GM18861 (cell line): ENCODE results near the gene KRTAP5-6.

Source experiments
- ATAC-seq: cut with Tn5 transposase; IDR thresholded peaks from one replicate; pipeline ENCODE4 v1.9.1; 2021; ENCODE audit not compliant: unreplicated experiment

Gene KRTAP5-6

DNA sequence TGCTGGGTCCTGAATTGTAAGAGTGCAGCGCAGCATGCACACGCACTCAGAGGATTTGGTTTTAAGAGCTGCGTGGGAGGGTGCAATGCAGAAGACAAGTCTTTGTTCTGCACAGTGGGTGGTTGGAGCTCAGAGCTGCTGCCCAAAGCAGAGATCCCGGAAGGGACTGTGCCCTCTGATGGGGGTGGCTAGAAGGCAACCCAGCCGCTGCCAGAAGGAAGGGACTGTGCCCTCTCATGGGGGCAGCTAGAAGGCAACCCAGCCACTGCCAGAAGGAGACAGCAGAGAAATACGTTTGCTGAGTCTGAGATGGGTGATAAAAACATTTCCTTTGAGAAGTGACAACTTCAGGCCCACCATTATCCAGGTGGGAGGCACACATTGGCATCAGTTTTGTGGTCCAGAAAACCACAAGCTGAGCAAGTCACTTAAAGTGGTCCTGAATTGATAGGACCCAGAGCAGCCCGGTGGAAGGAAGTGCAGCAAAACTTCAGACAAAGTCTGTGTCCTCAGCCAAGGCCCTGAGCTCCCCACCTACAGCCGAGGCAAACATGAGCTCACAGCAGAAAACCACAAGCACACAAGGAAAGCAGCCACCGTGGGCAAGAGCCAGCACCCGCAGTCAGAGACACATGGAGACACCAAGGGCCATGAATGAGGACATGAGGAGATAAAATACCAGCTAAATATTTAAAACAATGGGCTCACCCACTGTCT lies 4.3 kb downstream of the KRTAP5-6 start:
- ATAC-seq, result no peak

DNA sequence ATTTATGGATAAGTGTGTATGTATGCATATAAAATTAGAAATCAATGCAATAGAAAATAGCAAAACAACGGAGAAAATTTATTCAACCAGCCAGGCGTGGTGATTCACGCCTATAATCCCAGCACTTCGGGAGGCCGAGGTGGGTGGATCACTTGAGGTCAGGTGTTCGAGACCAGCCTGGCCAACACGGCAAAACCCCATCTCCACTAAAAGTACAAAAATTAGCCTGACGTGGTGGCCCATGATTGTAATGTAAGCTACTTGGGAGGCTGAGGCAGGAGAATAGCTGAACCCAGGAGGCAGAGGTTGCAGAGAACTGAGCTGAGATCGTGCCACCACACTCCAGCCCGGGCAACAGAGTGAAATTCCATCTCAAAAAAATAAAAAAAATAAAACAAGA lies 5.5 kb downstream of the KRTAP5-6 start:
- ATAC-seq, result no peak

DNA sequence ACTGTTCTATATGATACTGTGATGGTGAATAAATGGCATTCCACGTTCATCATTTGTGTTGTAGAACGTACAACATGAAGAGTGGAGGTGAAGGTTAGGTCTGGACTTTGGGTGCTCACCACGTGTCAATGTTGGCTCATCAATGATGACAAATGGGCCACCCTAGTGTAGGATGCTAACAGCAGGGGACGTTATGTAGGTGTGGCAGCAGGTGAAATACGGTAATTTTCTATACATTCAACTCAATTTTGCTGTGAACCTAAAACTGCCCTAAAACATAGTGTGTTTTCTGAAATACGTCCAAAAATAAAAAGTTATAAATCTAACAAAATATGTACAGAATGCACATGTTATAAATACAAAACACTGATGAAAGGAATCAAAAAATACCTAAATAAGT lies 6.2 kb downstream of the KRTAP5-6 start:
- no peak for ATAC-seq

DNA sequence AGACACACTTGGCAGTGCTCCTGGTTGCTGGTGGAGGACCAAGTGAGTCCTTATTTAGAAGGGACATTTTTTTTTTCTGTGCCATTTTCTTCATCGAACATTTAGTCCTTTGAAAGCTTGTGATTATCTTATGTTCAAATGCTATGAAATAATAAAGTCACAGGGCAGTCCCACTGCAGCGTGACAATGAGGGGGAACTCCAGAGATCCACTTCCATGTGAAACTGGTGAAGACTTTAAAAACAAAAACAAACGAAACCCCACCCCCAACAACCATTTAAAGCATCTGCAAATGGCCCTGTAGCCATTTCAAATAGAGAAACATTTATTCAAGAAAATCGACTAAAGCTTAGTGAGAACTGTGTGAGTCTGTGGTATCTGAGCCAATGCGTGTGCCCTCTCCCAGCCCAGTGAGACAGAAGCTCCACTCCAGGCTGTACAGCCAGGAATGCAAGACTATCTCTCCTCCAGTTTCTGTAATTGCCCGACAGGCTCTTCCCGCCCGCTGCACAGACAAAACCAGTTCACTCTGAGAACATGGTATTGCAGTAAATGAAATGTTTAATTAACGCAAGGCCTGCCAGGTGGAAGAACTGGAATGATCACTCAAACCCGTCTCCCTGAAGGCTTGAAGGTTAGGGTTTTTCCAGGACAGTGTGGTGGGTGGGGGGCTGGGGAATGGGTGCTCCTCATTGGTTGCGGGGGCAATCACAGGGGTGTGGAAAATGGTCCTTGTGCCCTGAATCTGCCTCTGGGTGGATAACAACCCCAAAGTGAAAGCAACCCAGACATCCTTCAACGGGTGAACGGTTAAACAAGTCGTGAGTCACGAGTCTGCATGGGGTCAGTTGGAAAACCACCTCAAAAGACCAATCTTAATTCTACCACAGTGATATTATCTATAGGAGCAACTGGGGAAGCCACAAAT lies 8.4 kb downstream of the KRTAP5-6 start:
- ATAC-seq, result no peak

DNA sequence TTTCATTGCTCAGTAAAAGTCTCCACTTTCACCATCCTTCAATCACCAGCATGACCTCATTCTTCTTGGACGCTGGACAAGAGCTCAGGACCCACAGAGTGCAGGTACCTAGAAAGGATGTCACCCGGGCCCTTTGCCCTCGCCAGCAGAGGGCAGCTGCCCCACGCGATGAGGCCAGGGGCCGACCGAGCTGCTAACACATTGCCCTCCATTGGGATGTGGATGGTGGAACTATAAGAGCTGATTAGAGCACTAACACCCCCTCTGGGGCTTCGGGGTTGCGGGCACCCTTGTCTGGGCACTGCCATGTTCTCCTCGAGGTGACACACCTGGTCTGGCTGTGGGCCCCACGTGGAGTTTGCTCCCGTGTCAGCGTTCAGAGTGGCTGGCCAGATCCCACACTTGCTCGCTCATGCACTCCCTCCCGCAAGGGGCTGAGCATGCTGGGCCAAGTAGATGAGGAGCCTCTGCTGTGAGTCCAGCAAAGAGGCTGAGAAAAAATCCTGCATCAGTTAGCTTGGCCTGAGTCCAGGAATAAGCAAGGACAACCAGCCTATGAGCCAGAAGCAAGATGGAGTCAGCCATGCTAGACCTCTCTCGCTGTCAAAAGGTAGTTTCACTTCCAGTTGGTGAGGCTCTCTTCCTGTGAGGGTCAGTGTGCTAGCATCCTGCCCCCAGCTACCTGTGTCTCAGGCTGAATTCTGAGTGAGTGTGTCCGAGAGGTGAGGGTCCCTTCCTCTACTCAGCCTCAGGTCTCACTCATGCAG lies 9.8 kb downstream of the KRTAP5-6 start:
- no peak for ATAC-seq

DNA sequence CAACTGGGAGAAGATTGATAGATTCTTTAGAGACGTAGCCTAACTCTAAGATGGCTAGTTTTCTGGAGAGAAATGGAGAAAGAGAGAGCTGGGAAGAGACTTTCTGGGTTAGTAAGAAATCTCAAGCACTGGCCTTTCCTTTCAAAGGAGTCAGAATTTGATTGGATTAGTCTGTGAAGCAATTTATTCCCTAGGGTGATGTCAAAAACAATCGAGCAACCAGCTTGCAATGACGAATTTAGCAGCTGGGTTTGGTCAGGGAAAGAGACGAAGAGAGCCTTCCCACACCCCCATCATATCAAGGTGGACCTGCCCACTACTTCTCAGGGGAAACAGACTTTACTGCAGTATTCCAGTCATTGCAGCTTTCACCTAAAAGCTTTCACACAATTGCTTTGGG lies 10.8 kb downstream of the KRTAP5-6 start:
- ATAC-seq, result no peak

DNA sequence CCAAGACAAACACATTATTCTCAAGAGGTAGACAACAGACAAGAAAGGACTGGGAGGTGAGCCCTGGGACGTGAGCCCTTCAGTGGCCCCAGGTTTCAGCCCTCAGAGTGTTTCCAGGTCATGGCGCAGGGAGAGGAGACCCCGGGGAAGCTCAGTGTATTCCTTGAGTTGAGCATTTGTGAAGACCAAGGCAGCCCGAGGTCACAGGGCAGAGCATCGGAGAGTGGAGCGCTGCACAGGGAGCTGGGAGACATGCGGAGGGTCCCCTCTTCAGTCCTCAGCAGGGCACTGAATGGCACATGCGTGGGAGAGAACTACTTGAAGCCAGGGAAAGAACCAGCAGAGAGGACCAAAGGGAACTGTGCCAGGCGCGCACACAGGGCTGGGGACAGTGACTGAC lies 11.7 kb downstream of the KRTAP5-6 start:
- no peak for ATAC-seq

DNA sequence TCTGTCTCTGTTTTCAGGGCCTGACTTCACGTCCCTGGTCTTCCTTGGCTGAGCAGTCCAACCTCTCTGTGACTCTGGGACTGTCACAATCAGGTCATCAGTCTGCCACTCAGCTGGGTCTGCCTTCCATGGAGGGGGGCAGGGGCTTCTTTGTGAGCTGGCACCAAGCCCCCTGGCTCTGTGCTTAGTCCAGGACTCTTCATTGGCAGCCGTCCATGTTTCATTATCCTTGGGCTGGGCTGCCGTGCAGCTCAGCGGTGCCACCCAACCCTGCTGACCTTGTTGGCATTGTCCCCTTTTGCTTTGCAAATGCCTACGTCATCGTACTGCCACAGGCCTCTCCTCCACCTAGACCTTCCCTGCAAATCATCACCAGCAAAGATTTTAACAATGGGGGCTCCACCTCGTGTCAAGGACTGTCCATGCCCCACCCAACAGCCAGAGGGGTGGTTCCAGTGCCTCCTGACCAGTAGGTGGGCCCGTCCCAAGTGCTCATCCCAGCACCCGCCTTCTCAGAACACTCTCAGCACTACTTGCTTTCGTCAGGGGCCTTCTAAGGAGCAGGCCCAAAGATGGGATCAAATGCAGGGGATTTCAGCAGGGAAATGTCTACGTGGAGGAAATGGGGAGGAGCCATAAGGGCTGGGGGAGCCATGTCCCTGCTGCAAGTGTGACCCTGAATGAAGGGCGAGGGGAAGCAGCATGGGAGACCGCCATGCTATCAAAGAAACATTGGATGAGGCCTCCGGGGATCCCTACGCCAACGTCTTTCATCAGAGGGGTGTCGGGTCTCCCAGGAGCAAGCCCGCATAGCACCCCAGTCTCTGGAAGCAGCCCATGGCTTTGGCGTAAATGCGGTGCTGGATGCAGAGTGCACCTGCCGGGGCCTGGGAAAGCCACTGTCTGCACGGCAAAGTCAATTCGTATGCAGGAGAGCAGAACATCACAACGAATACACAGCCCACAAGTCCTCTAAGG lies 18.2 kb downstream of the KRTAP5-6 start:
- ATAC-seq, result no peak

DNA sequence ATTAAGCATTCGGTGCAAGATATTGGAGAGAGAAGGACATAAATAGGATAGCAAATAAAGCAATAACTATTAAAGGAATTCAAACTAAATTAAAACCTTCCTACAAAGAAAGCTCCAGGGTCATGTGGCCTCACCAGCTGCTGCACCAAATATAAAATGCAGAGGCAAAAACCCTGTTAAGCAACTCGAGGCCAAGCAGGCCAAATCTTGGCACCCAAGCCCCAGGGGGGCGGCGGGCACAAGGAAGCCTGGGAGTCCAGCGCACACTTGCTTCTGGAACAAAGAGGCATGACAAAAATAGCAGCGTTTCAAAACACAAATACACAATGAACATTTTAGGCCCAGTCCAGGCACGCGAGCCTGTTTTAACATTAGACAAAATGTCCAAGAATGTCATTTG lies 20.8 kb downstream of the KRTAP5-6 start:
- ATAC-seq, result no peak

DNA sequence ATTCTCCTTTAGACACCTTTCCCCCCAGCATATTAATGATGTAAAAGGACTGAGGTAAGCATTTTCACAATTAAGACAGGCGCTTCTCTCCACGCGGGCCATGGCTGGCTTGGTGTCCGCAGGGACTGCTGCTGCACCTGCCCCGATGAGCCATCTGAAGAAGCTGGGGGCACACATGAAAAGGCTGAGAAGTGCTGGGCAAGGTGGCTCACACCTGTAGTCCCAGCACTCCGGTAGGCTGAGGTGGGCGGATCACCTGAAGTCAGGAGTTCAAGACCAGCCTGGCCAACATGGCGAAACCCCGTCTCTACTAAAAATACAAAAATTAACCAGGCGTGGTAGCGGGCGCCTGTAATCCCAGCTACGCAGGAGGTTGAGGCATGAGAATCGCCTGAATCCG lies 21.3 kb downstream of the KRTAP5-6 start:
- ATAC-seq, result no peak

DNA sequence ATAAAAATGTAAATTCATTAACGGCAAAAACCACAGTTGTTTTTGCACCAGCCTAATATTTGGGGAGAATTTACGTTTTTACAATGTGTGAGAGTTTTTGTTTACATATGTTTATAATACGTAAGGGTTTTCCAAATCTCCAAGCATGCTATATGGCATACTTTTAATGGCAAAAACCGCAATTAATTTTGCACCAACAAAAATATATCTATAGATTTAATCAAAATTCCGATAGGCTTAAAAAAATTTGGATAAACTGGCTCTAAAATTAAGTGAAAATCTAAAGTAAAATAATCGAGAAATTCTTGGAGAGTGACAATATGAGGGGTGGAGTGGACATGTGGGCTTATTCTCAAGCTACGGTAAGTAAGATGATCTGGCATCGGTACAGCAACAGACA lies 22.8 kb downstream of the KRTAP5-6 start:
- ATAC-seq, result no peak

DNA sequence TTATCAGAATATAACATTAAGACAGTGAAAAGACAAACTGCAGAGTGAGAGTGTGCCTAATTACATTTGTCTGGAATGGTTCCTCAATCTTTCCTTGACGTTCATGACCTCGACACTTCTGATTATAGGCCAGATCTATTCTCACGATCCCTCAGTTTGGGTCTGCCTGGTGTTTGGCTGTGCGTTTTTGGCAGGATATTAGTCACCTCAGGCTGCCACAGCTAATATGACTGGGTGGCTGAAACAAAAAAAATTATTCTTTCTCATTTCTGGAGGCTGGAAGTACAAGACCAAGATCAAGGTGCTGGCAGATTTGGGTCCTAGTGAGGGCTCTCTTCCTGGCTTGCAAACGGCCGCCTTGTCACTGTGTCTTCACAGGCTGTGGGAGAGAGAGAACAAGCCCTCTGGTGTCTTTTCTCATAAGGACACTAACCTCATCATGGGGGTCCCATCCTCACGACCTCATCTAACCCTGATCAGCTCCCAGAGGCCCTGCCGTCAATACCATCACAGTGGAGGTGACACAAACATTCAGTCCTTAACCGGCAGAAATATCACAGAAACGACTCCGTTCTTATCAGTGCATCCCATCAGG lies 30.2 kb downstream of the KRTAP5-6 start:
- no peak for ATAC-seq

DNA sequence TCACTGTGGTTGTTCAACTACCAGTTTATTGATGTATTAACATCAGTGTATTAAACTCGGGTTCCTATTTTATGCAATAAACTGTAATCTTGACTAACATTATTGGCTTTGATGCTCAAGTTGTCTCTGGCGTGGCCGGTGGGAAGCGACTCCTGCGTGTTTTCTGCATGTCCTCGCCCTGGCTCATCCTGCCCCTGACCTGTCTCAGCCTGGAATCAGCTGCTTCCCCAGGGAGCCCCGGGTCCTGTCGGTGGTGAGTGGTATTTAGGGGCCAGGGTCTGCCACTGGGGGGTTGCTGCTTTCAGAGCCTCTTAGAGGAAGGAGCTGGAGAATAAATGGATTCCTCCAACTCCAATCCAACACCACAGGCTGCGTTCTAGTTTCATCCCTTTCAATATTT lies 30.9 kb downstream of the KRTAP5-6 start:
- ATAC-seq, result no peak

DNA sequence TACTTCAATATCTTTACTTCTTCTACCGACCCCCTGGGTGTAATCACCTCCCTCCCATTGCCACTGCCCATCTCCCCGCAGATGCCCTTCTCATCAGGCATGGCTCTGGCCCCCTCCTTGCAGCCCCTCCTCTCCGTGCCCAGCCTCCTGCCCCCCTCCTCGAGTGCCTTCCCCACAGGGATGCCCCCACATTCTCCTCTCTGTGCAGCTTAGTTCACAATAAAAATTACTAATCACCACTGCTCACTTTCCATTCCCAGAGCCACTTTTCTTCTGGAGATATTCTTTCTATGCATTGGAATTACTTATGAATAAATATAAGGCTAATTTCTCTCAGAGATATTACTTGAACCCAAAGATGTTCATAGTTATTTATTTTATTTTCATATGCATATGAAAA lies 31.3 kb downstream of the KRTAP5-6 start:
- ATAC-seq, result no peak

DNA sequence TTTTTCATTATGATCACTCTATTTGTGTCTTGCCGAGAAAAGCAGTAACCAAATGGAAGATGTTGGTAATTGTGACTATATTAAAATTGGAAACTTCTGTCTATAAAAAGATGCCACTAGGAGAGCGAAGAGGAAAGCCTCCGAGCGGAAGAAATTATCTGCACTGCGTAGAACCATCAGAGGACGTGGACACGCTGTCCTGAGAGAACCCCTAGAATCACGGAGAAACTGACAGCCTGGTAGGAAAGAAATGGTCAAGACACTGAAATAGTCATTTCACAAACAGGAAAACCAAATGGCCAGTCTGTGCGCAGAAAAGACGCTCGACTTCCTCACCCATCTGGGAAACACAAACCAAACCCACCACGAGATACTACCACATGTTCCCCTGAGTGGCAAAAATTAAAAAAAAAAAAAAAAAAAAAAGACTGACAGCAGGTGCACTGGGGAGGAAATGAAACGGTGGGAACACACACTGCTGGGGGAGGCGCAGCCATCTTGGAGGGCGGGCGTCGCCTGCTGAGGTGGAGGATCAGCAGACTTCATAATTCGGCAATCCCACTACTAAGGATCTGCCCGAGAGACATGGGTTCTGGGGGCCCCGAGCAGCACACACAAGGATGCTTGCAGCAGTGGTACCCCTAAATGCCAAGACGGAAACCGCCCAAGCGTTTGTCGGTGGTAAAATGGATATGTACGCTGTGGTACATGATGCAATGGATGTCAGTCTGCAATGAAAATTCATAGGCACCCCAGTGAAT lies 32.1 kb downstream of the KRTAP5-6 start:
- ATAC-seq, result no peak

DNA sequence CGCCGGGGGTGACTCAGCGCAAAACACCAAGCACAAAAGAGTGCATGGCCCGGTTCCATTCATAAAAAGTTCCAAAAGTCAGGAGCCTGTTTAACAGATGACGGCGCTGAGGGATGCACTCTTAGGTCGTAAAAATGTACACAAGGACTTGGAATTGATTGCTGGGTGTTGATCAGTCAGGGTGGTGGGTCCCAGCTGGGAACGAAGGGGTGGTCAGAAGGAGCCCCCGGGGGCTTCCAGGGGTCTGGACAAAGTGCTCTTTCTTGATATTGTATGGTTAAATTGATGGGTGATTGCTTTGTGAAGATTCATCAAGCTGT lies 32.7 kb downstream of the KRTAP5-6 start:
- no peak for ATAC-seq

DNA sequence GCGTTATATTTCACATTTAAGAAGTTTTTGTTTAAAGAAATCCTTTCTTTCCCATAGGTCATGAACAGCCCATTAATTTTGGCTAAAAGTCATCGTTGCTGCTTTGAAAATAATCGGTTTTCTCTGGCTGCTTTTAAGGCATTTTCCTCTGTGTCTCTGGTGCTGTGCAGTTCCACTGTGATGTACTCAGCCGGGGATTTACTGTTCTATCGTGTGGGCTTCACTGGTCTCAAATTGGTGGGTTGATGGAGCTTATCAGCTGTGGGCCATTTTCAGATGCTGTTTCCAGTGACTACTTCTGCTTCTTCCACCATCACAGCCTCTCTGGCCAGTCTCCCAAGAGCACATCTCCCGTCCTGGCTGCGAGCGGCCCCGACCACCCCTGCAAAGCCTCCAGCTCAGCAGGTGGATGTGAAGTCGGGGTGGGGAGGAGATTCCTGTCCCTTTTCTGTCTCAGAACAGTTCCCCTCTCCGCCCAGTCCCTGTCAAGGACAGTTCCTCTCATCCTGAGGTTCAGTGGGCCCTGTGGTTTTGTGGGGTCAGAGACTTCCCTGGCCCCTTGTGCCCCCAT lies 33.1 kb downstream of the KRTAP5-6 start:
- ATAC-seq, result no peak

DNA sequence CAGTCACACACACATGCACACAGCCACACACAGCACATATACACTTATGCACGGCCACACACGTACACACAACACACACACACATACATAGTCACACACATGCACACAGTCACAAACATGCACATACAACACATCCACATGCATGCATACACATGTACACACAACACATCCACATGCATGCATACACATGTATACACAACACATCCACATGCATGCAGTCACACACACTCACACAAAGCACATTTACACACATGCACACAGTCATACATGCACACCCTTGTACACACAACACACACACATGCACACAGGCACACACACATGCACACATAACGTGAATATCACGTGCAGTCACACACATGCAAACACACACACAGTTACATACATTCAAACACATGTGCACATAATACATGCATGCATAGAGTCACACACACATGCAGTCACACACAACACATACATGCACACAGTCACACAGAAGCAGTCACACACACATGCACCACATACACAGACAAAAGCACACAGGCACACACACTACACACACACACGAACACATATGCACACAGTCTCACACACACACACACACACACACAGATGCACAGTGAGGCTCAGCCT lies 34.6 kb downstream of the KRTAP5-6 start:
- ATAC-seq, result no peak
